Stimulated activated CD8-positive, alpha-beta memory T cell treated with anti-CD3 and anti-CD28 coated beads, Interleukin-15, amount 100 ng/mL, for 4 hours (primary cell): ENCODE data around the gene NT5C3A.
"Not testable (repeated sequence)": the region's sequence is repeated elsewhere in the genome, so short reads cannot be mapped to it uniquely, and the experiment has no call there.

Source experiments
- DNase-seq, 2 donors: peaks; one replicate each; pipeline ENCODE4 v3.0.0-alpha.2; 2020; ENCODE audit warnings: low read depth in 2 of 2

Gene NT5C3A

GRCh38 chr7:32979902-32980301, 82.7 kb downstream of the NT5C3A start:
- not testable (repeated sequence) for DNase-seq

- DNase-seq = not testable (repeated sequence)
These were observed 83.3 kb downstream of the NT5C3A start for GRCh38 chr7:32979246-32979645.

GRCh38 chr7:32977159-32977558, 85.4 kb downstream of the NT5C3A start:
- DNase-seq = not testable (repeated sequence)

GRCh38 chr7:32971967-32972366, 90.6 kb downstream of the NT5C3A start:
- not testable (repeated sequence) for DNase-seq

GRCh38 chr7:32967268-32967582, 95.4 kb downstream of the NT5C3A start:
- DNase-seq = not testable (repeated sequence)

GRCh38 chr7:32966489-32967267, 95.9 kb downstream of the NT5C3A start:
- DNase-seq = not testable (repeated sequence)

- DNase-seq = not testable (repeated sequence)
These were observed 98.0 kb downstream of the NT5C3A start for GRCh38 chr7:32964461-32965159.
